ENCODE results near the gene SPNS2.

Gene SPNS2

DNA sequence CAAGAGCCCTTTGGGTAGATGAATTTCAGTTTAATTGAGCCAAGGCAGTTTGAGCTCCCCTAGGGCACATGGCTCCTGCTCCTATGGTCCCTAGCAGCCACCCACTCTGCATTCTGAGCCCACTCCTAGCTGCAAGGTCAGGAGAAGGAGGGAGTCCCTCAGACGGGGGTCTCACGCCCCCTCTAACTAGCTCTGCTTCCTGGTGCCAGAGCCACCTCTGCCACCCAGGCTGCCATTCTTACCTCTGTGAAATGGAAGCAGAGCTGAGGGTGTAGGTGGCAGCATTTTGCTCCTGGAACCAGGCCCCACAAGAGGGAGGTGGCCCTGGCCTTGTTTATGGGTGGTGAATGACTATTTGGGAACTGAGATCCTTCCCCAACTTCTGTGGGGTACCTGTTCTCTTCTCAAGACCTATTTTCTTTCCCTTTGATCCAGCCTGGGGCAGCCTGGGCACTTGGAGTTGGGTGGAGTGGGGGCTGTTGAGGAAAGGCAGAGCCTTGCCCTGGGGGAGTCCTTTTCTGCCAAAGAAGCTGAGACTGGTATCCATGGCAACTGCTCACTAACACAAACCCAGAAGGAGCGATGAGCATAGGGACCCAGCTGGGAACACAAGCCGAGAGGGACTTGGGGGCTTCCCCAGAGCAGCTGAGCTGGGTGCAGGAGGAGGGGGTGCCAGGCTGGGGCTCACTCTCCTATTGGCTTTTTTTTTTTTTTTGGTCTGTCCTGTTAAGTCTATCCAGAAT is 4.8 kb downstream of the SPNS2 start:
- no peak for DNase-seq (ENCODE audit: low read depth)

DNA sequence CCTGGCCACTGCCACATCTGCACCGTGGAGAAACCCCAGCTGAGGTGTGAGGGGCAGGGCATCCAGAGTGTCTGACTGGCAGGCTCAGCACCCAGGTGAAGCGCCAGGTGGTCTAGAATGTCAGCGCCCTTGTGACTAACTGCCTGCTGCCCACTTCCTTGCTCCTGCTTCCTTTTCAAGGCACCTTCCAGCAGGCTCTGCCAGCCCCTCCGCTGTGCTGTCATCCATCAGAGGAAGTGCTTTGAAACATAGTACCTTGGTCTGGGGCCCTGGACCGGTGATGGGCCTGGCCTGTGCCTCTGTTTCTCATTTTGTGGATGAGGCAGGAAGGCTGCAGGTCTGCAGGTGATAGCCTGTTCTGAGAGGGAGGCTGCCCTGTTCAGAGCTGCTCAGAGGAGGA is 5.5 kb downstream of the SPNS2 start:
- DNase-seq (ENCODE audit: low read depth): no peak

DNA sequence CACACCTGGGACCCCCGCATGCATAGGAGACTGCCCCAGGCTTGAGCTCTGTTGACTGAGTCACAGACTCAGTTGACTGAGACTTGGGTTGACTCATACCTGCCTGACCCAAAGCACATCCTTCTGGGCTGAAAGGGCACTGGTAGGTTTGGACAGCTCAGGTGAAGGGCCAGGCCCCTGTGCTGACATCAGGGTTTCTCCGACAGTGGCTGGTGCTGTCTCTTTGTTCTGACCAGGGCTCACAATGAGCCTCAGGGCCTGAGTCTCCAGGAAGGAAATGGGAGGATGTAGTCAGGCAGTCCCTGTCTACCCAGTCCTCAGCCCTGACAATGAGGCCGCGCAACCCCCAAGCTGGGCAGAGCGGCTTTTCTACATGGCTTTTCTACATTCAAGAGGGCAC is 6.5 kb downstream of the SPNS2 start:
- DNase-seq (ENCODE audit: low read depth): no peak

DNA sequence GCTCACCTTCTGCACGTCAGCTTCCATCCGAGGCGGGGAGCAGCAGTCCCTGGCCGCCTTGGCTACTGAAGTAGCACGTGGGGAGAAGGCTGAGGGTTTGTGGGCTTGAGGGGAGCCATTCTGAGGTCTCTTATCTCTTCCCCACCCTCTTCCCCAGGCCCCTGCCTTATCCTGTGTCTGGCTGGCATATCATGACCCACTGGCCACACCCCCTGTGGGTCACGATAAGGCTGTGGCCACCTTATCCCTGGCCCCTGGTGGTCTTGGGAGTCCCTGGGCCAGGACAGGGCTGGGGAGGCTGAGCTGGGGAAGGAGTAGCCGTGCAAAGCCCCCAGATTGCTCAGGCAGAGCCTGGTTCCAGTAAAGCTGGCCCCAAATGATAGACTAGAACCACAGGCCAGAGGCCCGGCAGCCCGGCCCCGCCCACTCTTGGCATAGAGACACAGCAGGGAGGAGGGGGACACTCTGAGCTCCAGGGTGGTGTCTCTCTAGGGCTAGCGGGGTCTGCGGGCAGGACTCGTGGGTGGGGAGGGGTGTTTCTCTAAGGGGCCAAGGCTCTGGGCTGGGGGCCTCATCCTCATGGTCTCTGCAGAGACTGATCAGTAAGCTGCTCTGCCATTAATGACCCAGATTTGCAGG is 7.6 kb downstream of the SPNS2 start:
- no peak for DNase-seq (ENCODE audit: low read depth)

DNA sequence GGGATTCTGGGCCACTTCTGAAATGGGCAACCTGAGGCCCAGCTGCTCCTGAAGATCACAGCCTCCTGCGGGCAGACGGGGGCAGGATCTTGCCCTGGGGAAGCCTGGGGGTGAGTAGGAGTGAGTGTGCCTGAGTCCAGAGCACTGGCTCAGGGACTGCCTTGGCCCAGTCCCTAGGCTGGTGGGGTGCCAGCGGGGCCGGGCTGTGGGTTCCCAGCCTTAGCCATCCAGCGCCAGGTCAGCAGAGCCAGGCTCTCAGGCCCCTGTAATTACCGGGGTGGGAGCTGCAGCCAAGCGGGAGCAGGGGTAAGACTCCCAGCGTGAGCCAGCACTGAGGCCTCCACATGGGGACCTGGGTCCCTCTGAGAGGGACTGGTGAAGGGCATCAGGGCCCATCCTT is 8.2 kb downstream of the SPNS2 start:
- DNase-seq (ENCODE audit: low read depth): no peak

DNA sequence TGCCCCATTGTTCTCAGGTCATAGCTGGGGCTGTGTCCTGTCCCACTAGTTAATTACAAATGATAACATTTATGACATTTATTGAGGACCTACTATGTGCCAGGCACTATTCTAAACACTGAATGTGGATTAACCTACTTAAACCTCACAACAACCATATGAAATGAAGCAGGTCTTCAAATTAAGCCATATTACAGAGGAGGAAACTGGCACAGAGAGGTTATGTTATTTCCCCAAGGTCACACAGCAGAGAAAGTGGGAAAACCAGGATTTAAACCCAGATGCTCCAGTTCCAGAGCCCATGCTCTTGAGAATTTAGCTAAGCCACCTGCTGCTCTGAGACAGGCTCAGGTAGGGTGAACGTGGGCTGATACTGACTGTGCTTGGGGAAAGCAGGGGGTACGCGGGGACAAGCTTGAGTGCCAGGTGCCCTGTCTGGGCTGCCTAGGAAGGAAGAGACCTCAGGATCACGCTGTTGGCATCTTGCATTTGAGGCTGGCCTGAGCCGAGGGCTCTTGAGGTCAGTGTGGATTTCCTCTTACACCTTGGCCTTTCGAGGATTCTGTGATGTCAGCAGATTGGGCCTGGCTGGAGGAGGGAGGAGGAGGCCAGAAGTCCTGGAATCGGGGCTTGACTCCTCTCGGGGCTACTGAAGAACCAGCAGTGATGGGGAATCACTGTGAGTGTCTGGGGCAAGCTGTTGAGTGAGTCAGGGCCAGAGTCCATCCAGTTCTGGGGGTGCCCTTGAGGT is 8.9 kb downstream of the SPNS2 start:
- DNase-seq (ENCODE audit: low read depth): no peak

DNA sequence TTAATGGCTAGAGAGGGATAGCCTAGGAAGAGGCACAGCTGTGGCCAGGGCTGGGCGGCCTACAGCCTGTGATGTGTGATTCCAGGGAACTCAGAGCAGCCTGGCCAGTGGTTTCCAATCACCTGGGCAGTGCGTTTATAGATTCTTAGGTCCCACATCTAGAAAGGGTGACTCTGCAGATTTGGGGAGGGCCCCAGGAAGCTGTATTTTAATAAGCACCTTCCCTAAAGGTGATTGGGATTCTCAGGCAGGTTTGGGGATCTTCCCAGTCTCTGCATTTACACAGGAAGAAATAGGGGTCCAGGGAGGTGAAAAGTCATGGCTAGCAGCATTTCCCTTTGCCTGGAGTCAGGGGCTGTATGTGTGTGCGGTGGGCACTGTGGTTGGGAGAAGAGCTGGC is 9.5 kb downstream of the SPNS2 start:
- no peak for DNase-seq (ENCODE audit: low read depth)

DNA sequence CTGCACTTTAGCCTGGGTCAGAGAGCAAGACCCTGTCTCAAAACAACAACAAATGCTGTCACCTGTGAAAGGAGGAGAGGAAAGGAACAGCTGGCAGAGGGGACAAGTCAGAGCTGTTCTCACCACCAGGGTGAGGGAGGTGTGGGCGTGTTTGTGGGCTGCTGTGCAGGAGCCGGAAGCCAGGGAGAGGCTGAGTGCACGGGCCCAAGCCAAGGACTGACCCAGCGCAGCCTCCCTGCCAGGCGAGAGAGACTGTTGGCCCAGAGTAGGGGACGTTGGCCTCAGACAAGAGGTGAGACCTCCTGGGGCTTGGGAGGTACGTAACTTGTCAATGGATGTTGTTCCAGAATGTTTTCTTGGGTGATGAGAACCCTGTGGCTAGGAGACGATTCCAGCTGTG is 10.7 kb downstream of the SPNS2 start:
- no peak for DNase-seq (ENCODE audit: low read depth)

DNA sequence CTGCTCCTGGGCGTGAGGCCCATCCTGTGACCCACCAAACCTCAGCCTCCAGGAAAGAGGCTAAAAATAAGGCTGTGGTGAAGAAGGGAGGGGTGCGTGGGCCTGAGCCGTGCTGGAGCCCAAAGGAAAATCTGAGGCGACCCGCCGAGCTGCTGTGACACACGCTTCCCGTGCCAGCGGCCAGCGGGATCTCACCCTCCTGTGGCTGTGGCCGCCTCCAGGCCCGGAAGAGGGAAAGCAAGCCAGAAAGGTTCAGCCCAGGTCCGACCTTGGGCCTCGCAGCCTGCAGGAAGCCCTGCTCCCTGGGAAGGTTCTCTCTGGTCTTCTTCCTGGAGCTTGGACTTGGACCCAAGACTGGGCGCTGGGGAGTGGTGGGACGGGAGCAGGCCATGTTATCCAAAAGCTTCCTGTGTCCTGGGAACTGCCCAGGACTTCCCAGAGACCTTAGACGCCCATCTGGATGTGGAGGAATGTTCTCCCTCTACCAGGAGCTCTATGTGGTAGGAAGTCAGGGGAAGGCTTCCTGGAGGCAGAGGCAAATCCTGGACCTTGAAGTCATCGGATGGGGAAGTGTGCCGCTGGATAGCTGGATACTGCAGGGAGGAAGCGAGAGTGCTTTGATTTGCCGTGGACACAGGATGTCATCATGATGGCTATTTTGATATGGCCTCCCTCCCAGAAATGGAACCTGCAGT is 11.4 kb downstream of the SPNS2 start:
- DNase-seq (ENCODE audit: low read depth): no peak

DNA sequence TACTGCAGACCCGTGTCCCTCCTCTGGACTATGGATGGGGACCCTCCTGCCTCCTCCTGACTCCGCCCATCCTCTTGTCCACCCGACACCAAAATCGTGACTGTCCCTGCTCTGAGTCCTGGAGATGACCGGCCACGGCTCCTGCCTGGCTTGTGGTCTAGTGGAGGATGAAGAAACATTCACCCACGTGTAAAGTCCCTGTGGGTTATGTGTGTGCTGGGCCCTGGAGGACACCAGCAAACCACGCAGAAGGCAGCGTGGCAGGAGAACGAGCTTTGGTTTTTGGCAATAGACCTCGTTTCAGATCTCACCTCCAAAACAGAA is 11.9 kb downstream of the SPNS2 start:
- DNase-seq (ENCODE audit: low read depth): no peak

DNA sequence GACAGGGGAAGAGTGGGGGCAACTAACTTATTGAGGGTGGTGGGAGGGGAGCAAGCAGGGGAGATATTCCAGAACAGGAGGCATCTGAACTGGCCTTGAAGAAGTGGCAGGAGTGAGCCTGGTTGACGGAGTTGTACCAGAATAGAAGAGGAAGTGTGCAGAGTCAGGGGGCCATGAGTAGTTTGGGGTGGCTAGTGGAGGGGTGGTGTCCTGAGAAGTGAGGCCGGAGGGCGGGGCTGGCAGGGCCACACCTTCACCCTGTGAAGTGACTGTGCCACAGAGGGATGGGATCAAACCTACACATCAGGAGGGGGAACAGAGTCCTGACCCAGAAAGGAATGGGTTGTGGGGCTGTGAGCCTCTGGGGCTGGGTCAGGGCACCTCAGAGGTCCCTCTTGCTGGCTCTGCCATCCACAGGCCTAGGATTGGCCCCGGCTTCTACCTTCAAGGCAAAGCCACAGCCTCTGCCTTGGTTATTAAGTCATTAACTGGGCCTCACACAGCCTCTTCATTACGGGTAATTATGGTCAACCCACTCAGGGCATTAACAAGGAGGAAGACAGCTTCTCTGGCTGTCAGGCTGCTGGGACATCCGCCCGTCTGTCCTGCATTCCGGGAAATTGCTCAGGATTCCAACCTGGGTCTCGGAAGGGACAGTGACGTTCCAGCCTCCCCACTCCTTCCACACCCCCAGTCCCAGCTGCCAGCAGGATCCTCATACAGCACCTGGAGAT is 12.7 kb downstream of the SPNS2 start:
- no peak for DNase-seq (ENCODE audit: low read depth)

DNA sequence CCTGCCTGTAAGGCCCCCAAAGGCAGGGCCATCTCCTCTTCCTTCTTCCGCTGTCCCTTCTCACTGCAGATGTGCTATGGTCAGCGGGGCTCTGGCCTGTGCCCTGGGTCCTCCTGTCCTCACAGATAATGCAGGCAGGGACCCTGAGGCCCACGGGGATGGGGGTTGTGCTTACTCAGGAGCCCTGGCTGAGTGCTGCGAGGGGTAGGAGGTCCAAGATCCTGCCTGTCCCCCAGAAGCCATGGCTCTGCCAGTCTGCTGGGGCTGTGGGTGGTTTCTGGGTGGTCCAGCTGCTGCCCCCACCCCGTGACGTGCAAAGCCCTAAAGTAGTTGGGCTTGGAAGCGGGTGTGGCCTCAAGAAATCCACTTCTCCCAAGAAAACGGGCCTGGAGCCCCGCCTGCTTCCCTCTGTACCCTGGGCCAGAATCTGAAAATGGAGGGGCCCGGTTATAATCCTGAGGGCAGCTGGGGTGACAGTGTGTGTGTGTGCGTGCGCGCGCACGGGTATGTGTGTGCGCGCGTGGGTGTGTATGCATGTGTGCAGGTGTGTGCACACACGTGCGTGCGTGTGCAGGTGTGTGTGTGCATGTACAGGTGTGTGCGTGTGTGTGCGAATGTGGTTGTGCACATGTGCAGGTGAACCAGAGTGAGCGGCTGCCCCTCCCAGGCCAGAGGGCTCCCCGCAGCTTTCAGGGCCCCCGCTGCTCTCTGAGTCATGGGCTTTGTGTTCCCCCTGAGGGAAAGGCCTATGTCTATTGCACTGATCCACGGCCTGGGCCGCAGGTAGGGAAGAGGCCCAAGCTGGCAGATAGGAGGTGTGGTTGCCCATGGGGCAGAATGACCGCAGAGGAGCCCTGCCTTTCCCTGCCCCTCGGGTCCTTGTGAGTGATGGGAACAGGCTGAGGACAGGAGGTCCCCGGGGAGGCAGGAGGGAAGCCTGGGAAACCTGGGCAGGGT is 13.8 kb downstream of the SPNS2 start:
- no peak for DNase-seq (ENCODE audit: low read depth)

DNA sequence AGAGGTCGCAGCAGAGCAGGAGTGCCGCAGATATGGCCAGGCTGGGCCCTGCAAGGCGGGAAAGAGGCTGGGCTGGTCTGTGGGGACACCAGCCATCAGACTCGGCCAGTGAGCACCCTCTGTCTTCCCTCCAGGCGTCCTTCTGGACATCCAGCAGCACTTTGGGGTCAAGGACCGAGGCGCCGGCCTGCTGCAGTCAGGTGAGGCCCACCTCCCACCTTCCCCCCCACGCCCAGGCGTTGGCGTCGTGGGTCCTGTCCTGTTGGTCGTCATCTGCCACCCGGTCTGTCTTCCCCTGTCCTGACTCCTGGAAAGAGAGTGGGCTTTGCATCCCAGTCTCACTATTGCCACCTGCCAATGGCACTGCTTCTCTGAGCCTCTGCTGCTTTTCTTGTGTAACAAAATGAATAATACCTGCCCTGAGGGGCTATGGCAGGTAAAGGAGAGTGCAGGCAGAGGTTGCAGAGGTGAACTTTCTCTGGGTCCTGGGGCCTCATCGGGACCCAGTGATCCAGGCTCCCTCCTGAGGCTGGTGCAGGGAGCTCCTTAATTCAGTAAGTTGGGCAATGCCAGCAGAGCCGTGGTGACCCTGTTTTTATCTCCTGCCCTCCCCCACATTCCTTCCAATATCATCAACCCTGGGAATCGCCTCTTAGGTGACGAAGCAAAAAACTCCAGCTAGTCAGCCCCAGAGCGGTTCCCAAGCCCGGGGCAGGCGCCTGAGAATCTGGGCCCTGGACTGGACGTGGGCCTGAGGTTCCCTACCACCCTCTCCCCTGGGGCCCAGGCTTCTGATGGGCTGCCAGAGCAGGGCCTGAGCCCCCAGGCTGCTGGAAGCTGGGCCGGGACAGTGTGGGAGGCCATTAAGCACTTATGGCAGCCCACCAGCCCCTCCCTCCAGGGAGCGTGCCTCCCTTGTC is 14.7 kb downstream of the SPNS2 start:
- DNase-seq (ENCODE audit: low read depth): no peak

DNA sequence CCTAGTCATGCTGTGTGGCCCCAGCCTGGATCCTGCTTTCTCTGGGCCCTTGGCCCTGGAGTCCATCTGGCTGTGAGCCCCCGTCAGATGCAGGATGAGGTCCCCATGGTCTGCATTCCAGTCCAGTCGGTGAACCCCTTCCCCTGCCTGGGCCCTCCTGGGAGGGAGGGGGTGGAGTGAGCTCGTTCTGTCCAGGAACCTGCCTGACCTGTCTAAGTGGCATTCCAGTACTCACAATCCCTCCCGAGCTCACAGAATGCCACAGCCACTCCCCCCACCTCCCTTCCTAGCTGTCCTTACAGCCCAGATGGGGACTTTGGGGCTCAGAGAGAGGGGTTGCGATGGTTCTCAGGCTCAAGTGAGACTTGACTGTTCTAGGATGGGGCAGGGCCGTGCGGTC is 15.5 kb downstream of the SPNS2 start:
- DNase-seq (ENCODE audit: low read depth): no peak

DNA sequence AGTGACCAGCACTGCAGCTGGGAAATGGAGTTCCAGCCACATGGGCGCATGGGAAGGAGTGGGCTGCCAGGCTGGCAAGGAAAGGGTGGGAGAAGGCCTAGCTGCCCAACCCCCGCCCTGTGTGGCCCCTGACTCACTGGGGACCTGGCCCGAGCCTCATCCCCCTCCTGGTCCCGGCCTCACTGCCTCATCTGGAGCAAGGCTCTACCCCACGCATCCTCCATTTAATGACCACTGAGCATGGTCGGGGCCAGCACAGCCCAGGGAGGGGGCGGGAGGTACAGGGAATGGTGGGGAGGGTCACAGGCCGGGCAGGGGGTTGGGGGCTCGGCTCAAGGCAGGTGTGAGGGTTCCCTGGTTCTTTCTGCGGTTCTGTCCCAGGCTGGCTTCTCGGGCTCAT is 16.1 kb downstream of the SPNS2 start:
- no peak for DNase-seq (ENCODE audit: low read depth)

DNA sequence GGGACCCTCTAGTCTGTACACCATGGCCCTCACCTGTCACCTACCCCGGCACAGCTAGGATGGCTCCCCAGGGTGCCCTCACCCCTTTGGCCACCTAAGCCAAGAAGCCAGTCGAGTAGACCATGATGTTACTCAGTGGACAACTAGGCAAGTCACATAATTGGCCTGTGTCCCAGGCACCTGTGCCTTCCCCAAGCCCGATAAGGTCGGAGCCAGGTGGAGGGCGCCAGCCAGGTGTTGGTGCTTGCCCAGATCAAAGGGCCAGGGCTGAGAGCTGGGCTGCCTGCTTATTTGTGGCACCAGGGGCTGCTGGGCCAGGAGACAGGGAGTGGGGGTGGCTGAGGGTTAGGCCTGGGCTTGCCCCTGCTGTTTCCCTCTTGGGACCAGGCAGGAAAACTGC is 16.8 kb downstream of the SPNS2 start:
- no peak for DNase-seq (ENCODE audit: low read depth)

DNA sequence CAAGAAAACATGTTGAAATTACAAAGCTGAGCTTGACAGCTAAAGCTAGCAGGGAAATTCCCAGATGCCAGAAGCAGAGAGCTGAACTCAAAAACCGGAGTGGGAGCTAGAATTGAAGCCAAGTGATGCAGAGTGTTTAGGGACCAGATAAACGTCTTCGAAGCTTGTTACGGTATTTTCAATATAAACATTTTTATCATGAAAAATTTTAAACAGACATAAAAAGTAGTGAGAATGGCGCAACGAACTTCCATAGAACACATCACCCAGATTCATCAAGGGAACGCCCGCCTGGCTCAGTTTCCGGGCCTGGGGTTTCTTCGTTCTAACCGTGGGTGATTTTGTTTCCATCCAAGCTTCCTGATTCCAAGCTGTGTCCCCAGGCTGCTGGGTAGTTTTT is 18.1 kb downstream of the SPNS2 start:
- DNase-seq (ENCODE audit: low read depth): no peak

DNA sequence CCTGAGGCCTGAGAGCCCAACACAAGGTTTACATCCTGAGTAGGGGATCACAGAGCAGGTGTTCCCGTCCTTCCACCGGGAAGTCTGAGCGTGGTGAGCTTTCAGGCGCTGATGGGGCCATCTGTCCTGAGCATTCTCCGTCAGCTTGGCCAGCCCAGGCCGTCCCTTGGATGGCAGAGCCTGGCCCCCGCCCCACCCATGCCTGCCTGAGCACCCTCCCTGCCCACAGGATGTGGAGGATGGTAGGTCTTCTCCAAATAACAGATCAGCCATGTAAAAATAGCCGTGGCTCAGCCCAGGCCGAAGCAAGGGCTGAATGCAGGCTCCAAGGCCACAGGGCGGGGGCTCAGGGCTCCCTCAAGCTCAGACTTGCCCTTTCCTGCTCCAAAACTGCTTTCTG is 20.2 kb downstream of the SPNS2 start:
- no peak for DNase-seq (ENCODE audit: low read depth)

DNA sequence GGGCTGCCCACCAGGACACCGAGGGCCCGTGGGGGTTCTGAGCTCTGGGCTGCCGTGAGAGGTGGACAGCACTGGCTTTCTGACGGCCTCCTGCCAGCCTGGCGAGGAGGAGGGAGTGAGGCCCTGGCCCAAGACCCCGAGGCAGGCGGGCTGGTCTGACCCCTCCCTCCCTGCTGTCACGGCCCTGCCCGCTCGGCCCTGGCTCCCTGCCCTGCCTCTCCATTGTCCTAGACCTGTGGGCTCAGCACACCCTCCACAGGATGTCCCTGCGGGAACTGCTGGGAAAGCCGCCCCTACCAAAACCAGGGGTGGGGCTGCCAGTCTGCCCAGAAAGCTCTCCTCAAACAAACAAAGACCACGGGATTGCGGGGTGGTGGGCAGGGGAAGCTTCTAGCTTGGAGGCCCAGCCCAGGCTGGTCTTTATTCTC is 20.7 kb downstream of the SPNS2 start:
- DNase-seq (ENCODE audit: low read depth): no peak
